Suprapubic skin (tissue), 4 donors: ENCODE measurements around the gene EBI3. TPM values are rescaled to one million over a fixed set of nuclear protein-coding genes. Genes with fewer than 3 reads are reported as not detected.
A peak's percentile ranks its signal among the peaks of the same experiment; 100 is the strongest.

Experiments used
- DNase-seq, 2 donors: peaks; one replicate each; pipeline ENCODE4 v3.0.0-alpha.2; 2019; ENCODE audit warnings: low spot score in 2 of 2
- H3K27ac ChIP-seq: fragments of 200-600 bp; sonication (generic); one replicate; pipeline ENCODE4 v1.5.1; 2019
- H3K27me3 ChIP-seq: fragments of 200-600 bp; sonication (generic); one replicate; pipeline ENCODE4 v1.5.1; 2019
- H3K36me3 ChIP-seq: fragments of 200-600 bp; sonication (generic); one replicate; pipeline ENCODE4 v1.5.1; 2019
- H3K4me1 ChIP-seq: fragments of 200-600 bp; sonication (generic); one replicate; pipeline ENCODE4 v1.5.1; 2019
- H3K4me3 ChIP-seq: fragments of 200-600 bp; sonication (generic); one replicate; pipeline ENCODE4 v1.5.1; 2019; ENCODE audit warnings: mild to moderate bottlenecking
- H3K9me3 ChIP-seq: fragments of 200-600 bp; sonication (generic); one replicate; pipeline ENCODE4 v1.5.1; 2019
- EP300 ChIP-seq: sonication (generic); formaldehyde crosslinking; IDR thresholded peaks from one replicate; pipeline ENCODE4 v1.6.1; 2017; ENCODE audit warnings: antibody characterized with exemption
- POLR2A ChIP-seq, 2 donors: fragments of 450-650 bp; IDR thresholded peaks; one replicate each; pipeline ENCODE4 v1.6.1; 2017; ENCODE audit warnings: antibody characterized with exemption in 2 of 2, mild to moderate bottlenecking in 2 of 2, moderate library complexity in 2 of 2
- POLR2AphosphoS5 ChIP-seq, 3 donors: sonication (generic); formaldehyde crosslinking; IDR thresholded peaks; one replicate each; pipeline ENCODE4 v1.6.1; 2017; ENCODE audit warnings: antibody characterized with exemption in 3 of 3
- WGBS: methylation state at CpG from one replicate; pipeline ENCODE4 v1.1.5; 2018; 5-methylcytosine and 5-hydroxymethylcytosine counted together
- total RNA-seq, 4 donors: library from RNA; depleted of rRNA; stranded (reverse); fragments of >200 nt; gene quantifications; one replicate each; pipeline ENCODE4 v1.1.0, GENCODE V29; 2016
- TF ChIP-seq, protein P1 (sequence below), 2 donors: fragments of 200-600 bp in 1 of 2; fragments of 450-650 bp in 1 of 2; sonication (generic) in 1 of 2; IDR thresholded peaks; one replicate each; pipeline ENCODE4 v1.5.1; 2016 to 2019; ENCODE audit warnings: antibody characterized with exemption in 2 of 2, mild to moderate bottlenecking in 1 of 2, moderate library complexity in 1 of 2

Gene EBI3
- total RNA-seq, 4 donors from 2014 or later, result 0.57 to 0.89 (median 0.57) TPM; not detected in 1

DNA sequence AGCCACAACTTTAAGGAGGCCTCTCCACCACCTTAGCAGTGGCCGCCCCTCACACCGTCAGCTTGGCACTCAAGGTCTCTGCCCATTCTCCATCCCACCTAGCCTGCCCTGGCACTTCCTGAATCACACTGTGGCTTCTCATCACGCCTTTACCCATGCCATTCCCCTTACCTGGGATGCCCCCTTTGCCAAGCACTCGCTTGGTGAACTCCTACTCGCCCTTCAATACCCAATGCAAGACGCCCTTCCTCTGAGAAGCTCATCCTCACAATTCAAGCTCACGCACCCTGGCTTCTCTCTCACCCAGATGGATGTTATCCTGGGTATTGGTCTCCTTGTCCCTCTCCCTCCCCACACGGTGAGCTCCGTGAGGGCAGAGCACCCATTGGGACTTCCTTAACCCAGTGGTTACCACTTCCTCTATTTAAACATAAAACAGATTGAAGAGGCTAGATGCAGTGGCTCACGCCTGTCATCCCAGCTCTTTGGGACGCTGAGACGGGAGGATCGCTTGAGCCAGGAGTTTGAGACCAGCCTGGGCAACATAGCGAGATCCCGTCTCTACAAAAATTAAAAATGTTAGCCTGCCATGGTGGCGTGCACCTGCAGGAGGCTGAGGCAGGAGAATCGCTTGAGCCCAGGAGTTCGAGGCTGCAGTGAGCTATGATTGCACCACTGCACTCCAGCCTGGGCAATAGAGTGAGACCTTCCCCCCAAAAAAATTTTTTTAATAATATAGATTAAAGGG is 37.1 kb downstream of the EBI3 start:
- Histone ChIP-seq H3K27me3 (no peaks in the 10 kb centered on the region), H3K36me3 (peaks cover 89% of the 10 kb centered on the region), H3K4me1 (no peaks in the 10 kb centered on the region), H3K27ac (no peak overlapping the region), H3K4me3 (no peak overlapping the region), H3K9me3 (no peaks in the 10 kb centered on the region)
- WGBS, result 87% methylated on average over 18 of the region's 18 CpGs
- TF ChIP-seq, protein P1, sequence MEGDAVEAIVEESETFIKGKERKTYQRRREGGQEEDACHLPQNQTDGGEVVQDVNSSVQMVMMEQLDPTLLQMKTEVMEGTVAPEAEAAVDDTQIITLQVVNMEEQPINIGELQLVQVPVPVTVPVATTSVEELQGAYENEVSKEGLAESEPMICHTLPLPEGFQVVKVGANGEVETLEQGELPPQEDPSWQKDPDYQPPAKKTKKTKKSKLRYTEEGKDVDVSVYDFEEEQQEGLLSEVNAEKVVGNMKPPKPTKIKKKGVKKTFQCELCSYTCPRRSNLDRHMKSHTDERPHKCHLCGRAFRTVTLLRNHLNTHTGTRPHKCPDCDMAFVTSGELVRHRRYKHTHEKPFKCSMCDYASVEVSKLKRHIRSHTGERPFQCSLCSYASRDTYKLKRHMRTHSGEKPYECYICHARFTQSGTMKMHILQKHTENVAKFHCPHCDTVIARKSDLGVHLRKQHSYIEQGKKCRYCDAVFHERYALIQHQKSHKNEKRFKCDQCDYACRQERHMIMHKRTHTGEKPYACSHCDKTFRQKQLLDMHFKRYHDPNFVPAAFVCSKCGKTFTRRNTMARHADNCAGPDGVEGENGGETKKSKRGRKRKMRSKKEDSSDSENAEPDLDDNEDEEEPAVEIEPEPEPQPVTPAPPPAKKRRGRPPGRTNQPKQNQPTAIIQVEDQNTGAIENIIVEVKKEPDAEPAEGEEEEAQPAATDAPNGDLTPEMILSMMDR (IDR thresholded peaks at IDR 0.05), result no peak
- no peak for TF ChIP-seq POLR2AphosphoS5 (IDR thresholded peaks at IDR 0.05)
- TF ChIP-seq EP300, result no peak
- TF ChIP-seq POLR2A (IDR thresholded peaks at IDR 0.05), result no peak
- no peak for DNase-seq

DNA sequence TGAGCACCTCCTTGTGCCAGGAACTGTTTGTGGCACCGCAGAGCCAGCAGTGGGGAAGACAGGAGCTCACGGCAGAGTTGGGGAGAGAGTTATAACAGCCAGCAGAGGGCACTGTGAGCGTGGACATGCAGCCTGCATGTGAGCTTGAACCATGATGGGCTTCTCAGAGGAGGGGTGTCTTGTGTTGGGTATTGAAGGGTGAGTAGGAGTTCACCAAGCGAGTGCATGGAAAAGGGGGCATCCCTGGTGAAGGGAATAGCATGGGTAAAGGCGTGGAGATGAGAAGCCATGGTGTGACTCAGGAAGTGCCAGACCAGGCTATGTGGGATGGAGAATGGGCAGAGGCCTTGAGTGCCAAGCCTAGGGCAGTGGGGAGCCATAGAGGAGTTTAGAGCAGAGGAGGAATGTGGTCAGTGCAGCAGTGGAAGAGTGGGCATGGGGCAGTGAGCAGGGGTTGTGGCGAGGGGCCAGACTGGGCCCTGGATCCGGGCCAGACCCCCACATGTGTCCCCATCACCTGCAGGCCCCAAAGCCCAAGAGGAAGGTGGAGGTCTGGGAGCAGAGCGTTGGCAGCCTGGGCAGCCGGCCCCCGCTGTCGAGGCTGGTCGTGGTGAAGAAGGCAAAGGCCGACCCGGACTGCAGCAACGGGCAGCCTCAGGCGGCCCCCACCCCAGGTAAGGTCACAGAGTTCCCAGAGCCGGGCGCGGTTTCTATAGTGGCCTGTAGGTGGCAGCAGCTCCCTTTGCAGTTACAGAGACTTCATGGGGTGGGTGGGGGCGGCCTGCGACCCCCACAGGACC is 38.0 kb downstream of the EBI3 start:
- Histone ChIP-seq H3K27me3 (no peaks in the 10 kb centered on the region), H3K4me1 (no peaks in the 10 kb centered on the region), H3K9me3 (no peaks in the 10 kb centered on the region), H3K4me3 (no peak overlapping the region), H3K36me3 (peaks cover 86% of the 10 kb centered on the region), H3K27ac (no peak overlapping the region)
- 42% methylated on average over 19 of the region's 21 CpGs for WGBS
- no peak for DNase-seq
- TF ChIP-seq, protein P1 (IDR thresholded peaks at IDR 0.05), result peak; percentile 79 to 86
- TF ChIP-seq POLR2AphosphoS5 (IDR thresholded peaks at IDR 0.05) (no peak), POLR2A (IDR thresholded peaks at IDR 0.05) (no peak), EP300 (no peak)

DNA sequence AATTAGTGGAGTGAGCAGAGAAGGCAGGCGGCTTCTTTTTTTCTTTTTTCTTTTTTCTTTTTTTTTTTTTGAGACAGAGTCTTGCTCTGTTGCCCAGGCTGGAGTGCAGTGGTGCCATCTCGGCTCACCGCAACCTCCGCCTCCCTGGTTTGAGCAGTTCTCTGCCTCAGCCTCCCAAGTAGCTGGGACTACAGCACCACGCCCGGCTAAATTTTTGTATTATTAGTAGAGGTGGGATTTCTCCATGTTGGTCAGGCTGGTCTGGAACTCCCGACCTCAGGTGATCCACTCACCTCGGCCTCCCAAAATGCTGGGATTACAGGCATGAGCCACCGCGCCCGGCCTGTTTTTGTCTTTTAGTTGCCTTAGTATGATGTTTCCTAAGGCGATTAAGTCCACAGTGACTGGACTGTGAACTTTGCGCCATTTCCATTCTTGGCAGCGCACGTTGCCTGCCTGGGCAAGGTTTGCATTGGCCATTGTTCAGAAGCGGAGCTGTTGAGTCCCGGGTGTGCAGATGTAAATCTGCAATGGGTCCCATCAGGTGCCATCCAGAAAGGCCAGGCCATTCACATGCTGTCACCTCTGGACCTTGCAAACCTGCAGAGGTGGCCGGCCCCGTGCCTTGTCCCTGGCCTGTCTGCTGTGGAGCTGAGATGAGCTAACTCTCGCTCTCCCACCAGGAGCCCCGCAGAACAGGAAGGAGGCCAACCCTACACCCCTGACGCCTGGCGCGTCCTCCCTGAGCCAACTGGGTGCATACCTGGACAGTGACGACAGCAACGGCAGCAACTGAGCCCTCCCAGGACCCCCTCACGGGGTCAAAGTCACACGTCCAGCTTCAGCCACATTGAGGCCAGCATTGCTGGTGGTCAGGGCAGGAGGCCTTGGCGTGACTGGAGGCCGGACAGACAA is 38.8 kb downstream of the EBI3 start:
- Histone ChIP-seq H3K4me3 (no peak overlapping the region), H3K27ac (no peak overlapping the region), H3K36me3 (peaks cover 77% of the 10 kb centered on the region), H3K27me3 (no peaks in the 10 kb centered on the region), H3K4me1 (no peaks in the 10 kb centered on the region), H3K9me3 (no peaks in the 10 kb centered on the region)
- WGBS, result 88% methylated on average over 26 of the region's 30 CpGs
- TF ChIP-seq POLR2A (IDR thresholded peaks at IDR 0.05) (no peak), EP300 (no peak), POLR2AphosphoS5 (IDR thresholded peaks at IDR 0.05) (no peak)
- TF ChIP-seq, protein P1 (IDR thresholded peaks at IDR 0.05), result no peak
- DNase-seq, result no peak

DNA sequence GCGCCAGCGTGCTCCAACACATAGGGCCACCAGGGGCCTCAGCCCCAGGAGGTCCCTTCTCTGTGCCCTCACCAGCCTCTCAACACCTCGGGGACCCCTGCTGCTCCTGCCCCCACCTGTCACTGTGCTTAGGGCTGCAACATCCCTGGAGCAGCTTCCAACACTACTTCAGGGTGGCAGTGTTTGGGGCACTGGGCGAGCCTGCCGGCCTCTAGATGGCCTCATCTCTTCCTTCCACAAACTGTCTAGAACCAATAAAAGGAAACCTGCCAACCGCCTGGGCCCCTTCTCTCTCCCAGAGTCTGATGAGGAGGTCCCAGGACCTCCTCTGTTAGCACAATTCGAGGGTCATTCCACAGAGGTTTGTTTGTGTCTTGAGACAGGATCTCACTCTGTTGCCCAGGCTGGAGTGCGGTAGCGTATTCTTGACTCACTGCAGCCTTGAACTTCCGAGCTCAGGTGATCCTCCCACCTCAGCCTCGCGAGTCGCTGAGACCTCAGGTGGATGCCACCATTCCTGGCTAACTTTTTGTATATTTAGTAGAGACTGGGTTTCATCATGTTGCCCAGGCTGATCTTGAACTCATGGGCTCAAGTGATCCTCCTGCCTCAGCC is 39.6 kb downstream of the EBI3 start:
- Histone ChIP-seq H3K4me1 (no peaks in the 10 kb centered on the region), H3K27me3 (no peaks in the 10 kb centered on the region), H3K36me3 (peaks cover 70% of the 10 kb centered on the region), H3K4me3 (no peak overlapping the region), H3K9me3 (no peaks in the 10 kb centered on the region), H3K27ac (no peak overlapping the region)
- TF ChIP-seq, protein P1 (IDR thresholded peaks at IDR 0.05), result no peak
- TF ChIP-seq POLR2AphosphoS5 (IDR thresholded peaks at IDR 0.05), result no peak
- no peak for TF ChIP-seq POLR2A (IDR thresholded peaks at IDR 0.05)
- no peak for TF ChIP-seq EP300
- WGBS, result 93% methylated on average over 7 of the region's 13 CpGs
- no peak for DNase-seq
